Measurements from ENCODE around the gene PIK3R6. TPM values are rescaled to one million over a fixed set of nuclear protein-coding genes. Genes with fewer than 3 reads are reported as not detected.

Gene PIK3R6
- total RNA-seq, 4 donors from 2014 or later: 2.0 to 3.7 (median 2.4) TPM

DNA sequence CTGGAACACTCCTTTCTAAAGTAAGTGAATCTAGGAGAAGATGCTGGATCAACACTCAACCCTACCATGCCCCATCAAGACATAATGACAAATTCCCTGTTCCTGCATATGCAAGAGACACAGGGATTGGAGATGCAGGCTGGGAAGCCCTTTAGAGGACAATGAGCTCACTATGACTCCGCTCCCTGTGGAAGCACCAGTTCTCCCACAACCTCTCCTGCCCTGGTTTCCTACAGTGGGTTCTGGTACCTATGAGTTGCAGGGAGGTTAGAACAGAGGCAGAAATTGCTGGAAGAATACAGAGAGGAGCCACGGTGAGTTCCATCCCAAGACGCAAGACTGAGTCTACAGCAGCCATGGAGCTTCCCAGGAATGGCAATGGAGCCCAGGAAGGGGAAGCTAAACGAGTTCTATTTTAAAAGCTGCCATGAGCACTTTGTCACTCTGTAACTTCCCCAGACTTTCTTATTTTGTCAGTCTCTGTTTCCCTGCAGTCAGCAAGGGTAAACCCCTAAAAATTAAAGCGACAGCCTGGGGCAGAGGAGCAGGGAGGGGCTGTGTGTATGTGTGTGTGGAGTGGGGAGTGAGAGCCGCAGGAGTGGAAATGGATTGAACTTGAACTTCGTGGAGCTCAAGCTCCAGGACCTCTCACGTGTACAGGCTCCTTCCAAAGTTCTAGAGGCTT is 42.3 kb upstream of the PIK3R6 start:
- TF ChIP-seq, protein P1, sequence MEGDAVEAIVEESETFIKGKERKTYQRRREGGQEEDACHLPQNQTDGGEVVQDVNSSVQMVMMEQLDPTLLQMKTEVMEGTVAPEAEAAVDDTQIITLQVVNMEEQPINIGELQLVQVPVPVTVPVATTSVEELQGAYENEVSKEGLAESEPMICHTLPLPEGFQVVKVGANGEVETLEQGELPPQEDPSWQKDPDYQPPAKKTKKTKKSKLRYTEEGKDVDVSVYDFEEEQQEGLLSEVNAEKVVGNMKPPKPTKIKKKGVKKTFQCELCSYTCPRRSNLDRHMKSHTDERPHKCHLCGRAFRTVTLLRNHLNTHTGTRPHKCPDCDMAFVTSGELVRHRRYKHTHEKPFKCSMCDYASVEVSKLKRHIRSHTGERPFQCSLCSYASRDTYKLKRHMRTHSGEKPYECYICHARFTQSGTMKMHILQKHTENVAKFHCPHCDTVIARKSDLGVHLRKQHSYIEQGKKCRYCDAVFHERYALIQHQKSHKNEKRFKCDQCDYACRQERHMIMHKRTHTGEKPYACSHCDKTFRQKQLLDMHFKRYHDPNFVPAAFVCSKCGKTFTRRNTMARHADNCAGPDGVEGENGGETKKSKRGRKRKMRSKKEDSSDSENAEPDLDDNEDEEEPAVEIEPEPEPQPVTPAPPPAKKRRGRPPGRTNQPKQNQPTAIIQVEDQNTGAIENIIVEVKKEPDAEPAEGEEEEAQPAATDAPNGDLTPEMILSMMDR (IDR thresholded peaks at IDR 0.05; ENCODE audit: low read depth): no peak

DNA sequence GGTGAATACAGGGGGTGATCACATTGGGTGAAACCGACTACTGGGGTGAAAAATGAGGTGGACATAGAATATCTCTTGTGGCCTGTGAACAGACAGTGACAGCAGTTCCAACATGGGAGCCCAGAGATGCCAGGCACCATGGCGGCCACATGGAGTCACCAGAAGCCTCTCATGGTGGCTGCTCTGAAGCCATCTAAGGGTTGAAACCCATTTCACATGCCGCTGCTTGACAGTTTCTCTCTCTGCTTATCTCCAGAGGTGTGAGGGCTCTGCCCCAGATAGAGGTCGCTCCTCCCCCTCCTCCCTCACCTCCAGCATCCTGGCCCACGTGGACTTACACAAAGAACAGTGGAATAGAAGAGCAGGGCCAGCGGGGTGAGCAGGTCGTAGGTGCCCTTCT is 37.9 kb upstream of the PIK3R6 start:
- TF ChIP-seq, protein P1 (IDR thresholded peaks at IDR 0.05; ENCODE audit: low read depth): no peak

DNA sequence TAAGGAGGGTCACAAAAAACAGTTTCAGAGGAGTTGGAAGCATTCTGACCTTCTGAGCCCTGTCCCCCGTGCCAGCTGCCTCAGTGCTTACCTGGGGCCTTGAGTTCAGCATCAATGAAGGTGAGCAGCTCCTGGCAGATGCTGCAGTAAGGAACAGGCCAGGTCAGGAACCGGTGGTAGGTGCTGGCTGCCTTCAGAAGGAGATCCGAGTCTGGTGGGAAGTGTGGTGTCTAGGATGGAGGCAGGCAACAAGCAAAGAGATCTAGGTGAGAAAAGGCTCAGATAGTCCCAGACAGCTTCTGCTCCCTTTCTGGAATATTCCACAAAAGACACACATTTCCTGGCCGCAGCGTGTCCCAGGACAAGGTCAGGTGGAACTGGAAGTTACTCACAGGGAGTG is 37.2 kb upstream of the PIK3R6 start:
- TF ChIP-seq, protein P1 (IDR thresholded peaks at IDR 0.05; ENCODE audit: low read depth): no peak

DNA sequence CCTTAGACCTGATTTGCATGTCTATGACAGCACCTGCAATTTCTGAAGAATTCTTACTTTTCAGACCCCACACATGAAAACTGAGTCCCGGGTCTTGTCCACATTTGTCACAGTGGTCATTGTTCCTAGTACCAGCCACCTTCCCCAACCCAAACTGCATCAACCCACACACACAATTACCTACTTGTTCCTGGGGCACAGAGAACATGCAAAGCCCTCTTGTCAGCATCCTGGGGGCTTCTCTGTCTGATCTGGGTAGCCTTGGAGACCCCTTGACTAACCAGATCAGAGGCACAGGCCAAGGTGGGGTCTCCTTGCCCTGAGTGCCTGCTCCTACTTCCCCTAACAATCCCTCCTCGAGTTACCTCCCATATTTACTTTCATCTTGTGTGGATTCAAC is 36.7 kb upstream of the PIK3R6 start:
- TF ChIP-seq, protein P1 (IDR thresholded peaks at IDR 0.05; ENCODE audit: low read depth): no peak

DNA sequence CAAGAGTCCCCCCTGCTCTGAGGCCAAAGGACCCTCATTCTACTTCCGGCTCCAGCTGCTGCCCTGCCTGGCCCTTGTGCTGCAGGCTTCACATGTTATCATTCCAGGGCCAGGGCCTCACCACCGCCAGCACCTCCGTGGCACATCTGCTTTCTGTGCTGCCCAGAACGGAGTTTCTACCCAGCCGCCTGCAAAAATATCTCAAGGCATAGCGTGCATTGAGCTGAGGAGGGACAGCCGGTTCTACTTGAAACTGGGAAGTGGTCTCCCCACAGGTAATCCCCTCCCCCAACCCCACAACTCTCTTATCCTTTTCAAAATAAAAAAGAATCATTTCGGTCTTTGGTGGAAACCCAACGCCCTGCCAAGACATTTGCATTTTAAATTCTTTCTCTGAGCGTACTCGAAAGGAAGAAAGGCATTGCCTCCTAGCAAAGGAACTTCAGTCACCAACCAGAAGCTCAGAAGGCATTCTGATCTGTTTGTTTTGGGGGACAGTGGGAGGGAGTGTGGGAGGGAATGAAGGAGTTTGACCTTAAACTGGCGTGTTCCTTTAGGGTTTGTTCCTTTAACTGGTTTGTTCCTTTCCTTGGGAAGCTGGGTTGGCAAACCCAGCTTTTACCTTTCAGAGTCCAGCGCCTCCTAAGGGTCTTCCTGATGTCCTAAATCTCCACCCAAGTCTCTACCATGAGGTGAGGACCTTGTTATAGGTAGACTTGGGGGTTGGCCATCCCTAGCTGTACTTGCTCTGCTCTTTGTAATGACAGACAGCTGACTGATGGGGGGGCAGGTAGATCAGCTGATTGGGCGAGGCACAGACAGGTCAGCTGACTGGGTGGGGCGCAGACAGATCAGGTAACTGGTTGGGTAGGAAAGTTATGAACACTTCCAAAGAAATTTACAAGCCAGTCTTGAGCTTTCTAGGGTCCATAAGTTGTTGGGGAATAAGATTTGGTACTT is 33.4 kb upstream of the PIK3R6 start:
- TF ChIP-seq, protein P1 (IDR thresholded peaks at IDR 0.05; ENCODE audit: low read depth): no peak

DNA sequence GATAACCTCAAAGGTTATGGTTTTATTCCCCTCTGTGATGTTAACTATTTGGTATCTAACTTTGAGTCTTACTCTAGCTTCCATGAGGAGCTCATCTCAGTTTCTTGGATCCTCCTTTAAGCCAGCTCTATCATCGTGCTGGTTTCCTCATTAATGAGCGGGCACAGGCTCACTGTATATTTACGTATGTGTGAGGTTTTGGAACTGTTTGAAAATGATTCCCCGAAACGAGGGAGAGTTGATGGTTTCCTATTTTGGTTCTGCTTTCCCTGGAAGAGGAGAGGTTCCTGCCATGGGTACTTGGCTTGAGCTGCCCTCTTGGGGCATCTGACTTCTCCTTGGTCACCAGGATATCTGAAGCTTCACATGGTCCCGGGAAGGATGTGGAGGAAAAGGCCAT is 32.7 kb upstream of the PIK3R6 start:
- TF ChIP-seq, protein P1 (IDR thresholded peaks at IDR 0.05; ENCODE audit: low read depth): no peak

DNA sequence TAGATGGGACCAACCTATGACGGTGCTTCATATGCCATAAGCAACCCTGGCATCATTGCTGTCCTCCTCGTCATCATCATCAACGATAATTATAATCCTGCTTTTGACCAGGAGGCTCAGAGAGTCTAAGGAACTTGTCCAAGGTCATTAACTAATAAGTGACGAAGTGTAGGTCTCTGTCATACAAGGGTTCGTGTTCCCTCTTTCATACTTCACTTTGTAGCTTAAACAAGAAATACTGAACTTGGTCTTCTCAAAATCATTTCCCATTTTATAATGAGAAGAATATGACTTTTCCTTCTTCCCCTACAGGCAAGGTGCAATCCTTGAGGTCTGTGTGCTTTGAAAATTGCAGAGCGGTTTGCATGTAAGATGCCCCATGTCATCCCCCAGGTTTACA is 31.2 kb upstream of the PIK3R6 start:
- TF ChIP-seq, protein P1 (IDR thresholded peaks at IDR 0.05; ENCODE audit: low read depth): no peak
